Right lobe of liver (tissue), 4 donors: ENCODE measurements around the gene ELANE.

ENCODE experiments used
- CTCF ChIP-seq, 4 donors: fragments of 200-600 bp in 3 of 4; fragments of 450-650 bp in 1 of 4; IDR thresholded peaks; one replicate each; pipeline versions ENCODE4 v1.5.1 to v1.8.0; 2016 to 2022; ENCODE audit warnings: antibody characterized with exemption in 4 of 4, mild to moderate bottlenecking in 2 of 4
- POLR2A ChIP-seq: fragments of 450-650 bp; IDR thresholded peaks from one replicate; pipeline ENCODE4 v1.6.1; 2017; ENCODE audit warnings: antibody characterized with exemption, mild to moderate bottlenecking
- donor health status: DM: no; HTN: no; CAD: no.
- donor health status: DM: no; HTN: no; CAD: no.
- donor health status: DM: no; HTN: yes; CAD: no.

- TF ChIP-seq CTCF (IDR thresholded peaks at IDR 0.05) (no peak), POLR2A (no peak)
These were observed 1.1 kb upstream of the ELANE start for GRCh38 chr19:850979-851335.
